Endothelial cell of umbilical vein (primary cell): Measurements from ENCODE around the gene TFPI2. TPM values are rescaled to one million over a fixed set of nuclear protein-coding genes. Genes with fewer than 3 reads are reported as not detected.

Source experiments
- BruUV-seq: library from RNA; stranded (reverse); fragments of 400-500 nt; replicated peaks from 2 replicates; lab custom pipeline; 2021; lab: Mats Ljungman, UMichigan
- CTCF ChIA-PET: fragments of 300-600, 350-600 bp; sonication (Branson Sonifier 250); formaldehyde crosslinking; loops from one replicate; lab custom pipeline; 2021; ENCODE audit warnings: antibody characterized with exemption, inconsistent platforms; lab: Charles Lee
- POLR2A ChIA-PET: fragments of 300-600, 350-600 bp; sonication (Branson Sonifier 250); formaldehyde crosslinking; loops from one replicate; lab custom pipeline; 2021; ENCODE audit warnings: antibody characterized with exemption, inconsistent platforms; lab: Charles Lee
- DNase-seq: peaks from one replicate; pipeline ENCODE4 v3.0.0-alpha.2; 2011; ENCODE audit warnings: low read depth, low spot score
- FAIRE-seq: peaks from 2 replicates; lab custom pipeline; 2011; peaks lifted over from hg19 to GRCh38; lab: Jason Lieb, UNC
- H2AFZ ChIP-seq: 2 replicates; pipeline ENCODE4 v1.6.0; 2012; ENCODE audit warnings: low read depth, low read length, control low read depth, inconsistent platforms
- H3K27ac ChIP-seq: 2 replicates; pipeline ENCODE4 v1.5.1; 2011; ENCODE audit warnings: low read depth, mild to moderate bottlenecking, control low read depth, low read length, moderate library complexity; ENCODE audit not compliant: insufficient read depth
- H3K27me3 ChIP-seq, 2 experiments: 2 replicates each; pipeline versions ENCODE4 v1.6.0 to v1.6.1; 2011; ENCODE audit warnings: low read length in 2 of 2, mixed read lengths in 1 of 2; ENCODE audit not compliant: control insufficient read depth in 2 of 2, insufficient read depth in 2 of 2
- H3K36me3 ChIP-seq, 2 experiments: 2 replicates in 1 of 2; 3 replicates in 1 of 2; pipeline ENCODE4 v1.5.1; 2011; ENCODE audit warnings: low read length in 2 of 2, mild to moderate bottlenecking in 1 of 2, moderate library complexity in 1 of 2; ENCODE audit not compliant: control insufficient read depth in 2 of 2, insufficient read depth in 2 of 2; ENCODE audit errors: extremely low read depth in 1 of 2
- H3K4me1 ChIP-seq: 3 replicates; pipeline ENCODE4 v1.5.1; 2011; ENCODE audit warnings: mild to moderate bottlenecking, low read length; ENCODE audit not compliant: control insufficient read depth, insufficient read depth; ENCODE audit errors: extremely low read depth
- H3K4me2 ChIP-seq: 2 replicates; pipeline ENCODE4 v1.6.1; 2011; ENCODE audit warnings: low read length, control low read depth, mixed read lengths; ENCODE audit not compliant: insufficient read depth
- H3K4me3 ChIP-seq, 3 experiments: fragments of 200-600 bp in 1 of 3; sonication (generic), shearing (Covaris generic) in 1 of 3; replicated peaks in 1 of 3; 2 replicates each; pipeline ENCODE4 v1.5.1; 2011 to 2016; ENCODE audit warnings: control low read depth in 3 of 3, low read length in 3 of 3, mild to moderate bottlenecking in 2 of 3, inconsistent platforms in 1 of 3, low read depth in 1 of 3, moderate library complexity in 1 of 3; ENCODE audit not compliant: insufficient read depth in 1 of 3
- H3K79me2 ChIP-seq: 2 replicates; pipeline ENCODE4 v1.6.0; 2012; ENCODE audit warnings: low read length, inconsistent platforms; ENCODE audit not compliant: control insufficient read depth, insufficient read depth
- H3K9ac ChIP-seq: replicated peaks from 2 replicates; pipeline ENCODE3; 2011; ENCODE audit warnings: low read length, control low read depth; ENCODE audit not compliant: insufficient read depth; ENCODE audit errors: extremely low read depth
- H3K9me1 ChIP-seq: replicated peaks from 3 replicates; pipeline ENCODE4 v1.6.0; 2011; ENCODE audit warnings: mild to moderate bottlenecking, low read length; ENCODE audit not compliant: control insufficient read depth, insufficient read depth; ENCODE audit errors: extremely low read depth
- H3K9me3 ChIP-seq: replicated peaks from 2 replicates; pipeline ENCODE4 v1.5.1; 2012; ENCODE audit warnings: low read length, inconsistent platforms; ENCODE audit not compliant: control insufficient read depth, insufficient read depth
- H4K20me1 ChIP-seq: replicated peaks from 2 replicates; pipeline ENCODE3; 2011; ENCODE audit warnings: mild to moderate bottlenecking, low read length; ENCODE audit not compliant: control insufficient read depth, insufficient read depth; ENCODE audit errors: extremely low read depth
- CTCF ChIP-seq, 2 donors: IDR thresholded peaks; 1 replicate in 1 of 2; 2 replicates in 1 of 2; pipeline ENCODE4 v1.5.1; 2011; ENCODE audit warnings: low read length in 2 of 2, mild to moderate bottlenecking in 2 of 2, moderate library complexity in 2 of 2, control low read depth in 1 of 2, inconsistent platforms in 1 of 2, low read depth in 1 of 2; ENCODE audit not compliant: insufficient read depth in 1 of 2; ENCODE audit errors: extremely low read depth in 1 of 2
- EZH2 ChIP-seq: IDR thresholded peaks from 2 replicates; pipeline ENCODE4 v1.6.1; 2012; ENCODE audit warnings: borderline replicate concordance, low read depth, mild to moderate bottlenecking, moderate library complexity, low read length, inconsistent platforms; ENCODE audit not compliant: severe bottlenecking
- FOS ChIP-seq: IDR thresholded peaks from 2 replicates; pipeline ENCODE4 v1.6.1; 2011; ENCODE audit warnings: mild to moderate bottlenecking, low read length, moderate library complexity, borderline replicate concordance; ENCODE audit not compliant: insufficient read depth
- GATA2 ChIP-seq: IDR thresholded peaks from 2 replicates; pipeline ENCODE4 v1.7.0; 2011; ENCODE audit warnings: low read depth, mild to moderate bottlenecking, moderate library complexity, mixed read lengths, low read length; ENCODE audit not compliant: insufficient read length, insufficient read depth
- JUN ChIP-seq: IDR thresholded peaks from 2 replicates; pipeline ENCODE4 v1.6.1; 2011; ENCODE audit warnings: borderline replicate concordance, low read depth; ENCODE audit not compliant: insufficient read length, insufficient read depth
- MYC ChIP-seq: IDR thresholded peaks from one replicate; pipeline ENCODE4 v1.6.1; 2011; ENCODE audit warnings: mild to moderate bottlenecking, low read depth, low read length
- POLR2A ChIP-seq: IDR thresholded peaks from 2 replicates; pipeline ENCODE4 v1.6.1; 2012; ENCODE audit warnings: low read depth, mild to moderate bottlenecking, control low read depth, low read length
- dilution Hi-C: fragments of 300-500 bp; cut with MboI; formaldehyde crosslinking; loops from one replicate; pipeline ENCODE4 v1.15.0; 2019; ENCODE audit warnings: low sequenced_read_pairs; ENCODE audit not compliant: extremely low pct_ligation_motif_present
- intact Hi-C: fragments of 100-400 bp; cut with micrococcal nuclease; formaldehyde crosslinking; loops from one replicate; pipeline ENCODE4 v1.10.0; 2022
- polyA plus RNA-seq, 4 experiments: library from polyadenylated mRNA; depleted of rRNA in 3 of 4; stranded (reverse) in 3 of 4; unstranded in 1 of 4; fragments of >200 nt; gene quantifications; 2 replicates each; pipeline versions ENCODE4 v1.2.1 to v1.2.3, GENCODE V29; 2011 to 2012; ENCODE audit warnings: missing spikeins in 1 of 4
- total RNA-seq: library from RNA; stranded (reverse); gene quantifications from 2 replicates; pipeline ENCODE4 v1.2.3, GENCODE V29; 2021

Gene TFPI2
- total and polyA plus RNA-seq, 2 donors (not counting 3 experiments of a cell fraction or from before 2014, with no cell fraction given), result 49.9 to 65.9 TPM

- Histone ChIP-seq H3K4me2 (peak overlapping the region; percentile 98), H3K27ac (peak overlapping the region; percentile 99), H3K79me2 (peaks cover 41% of the 10 kb centered on the region), H4K20me1 (peaks cover 5% of the 10 kb centered on the region), H3K27me3 (no peaks in the 10 kb centered on the region), H2AFZ (peak overlapping the region; percentile 72), H3K36me3 (peaks cover 2 to 3% of the 10 kb centered on the region in 2 experiments), H3K9me1 (no peaks in the 10 kb centered on the region), H3K4me1 (peaks cover 18% of the 10 kb centered on the region), H3K4me3 (peak overlapping the region; percentile 95 to 100 (median 100)), H3K9ac (peak overlapping the region; percentile 100), H3K9me3 (no peaks in the 10 kb centered on the region)
- POLR2A ChIA-PET, result interaction anchor here (0.6 to 1.7 kb wide), 3 partner anchors 10 to 1959 kb away, joined by 3 to 12 read pairs (median 5); no protein-coding TSS in a partner anchor
- dilution Hi-C loops, result no loop called here
- intact Hi-C loops, result loop anchor here (1.0 to 5.0 kb wide), 9 partner anchors 18 to 451 kb away; partner anchors contain the start of gene BET1
- FAIRE-seq (no peak), DNase-seq (no peak)
- CTCF ChIA-PET, result interaction anchor here (0.7 to 3.3 kb wide), 15 partner anchors 10 to 295 kb away, joined by 3 to 34 read pairs (median 5); partner anchors contain the start of gene GNGT1
- BruUV-seq, result no TSS peak
- TF ChIP-seq GATA2 (no peak), CTCF (IDR thresholded peaks at IDR 0.05; ENCODE audit: extremely low read depth in 1 of 2, insufficient read depth in 1 of 2, low read depth in 1 of 2, low read length in 2 of 2) (no peak), MYC (no peak), POLR2A (no peak), EZH2 (no peak), JUN (no peak), FOS (no peak)
Observed at GRCh38 chr7:93921186-93921585, 30.6 kb upstream of the TFPI2 start.
